IPS-NIHi7 (cell line): ENCODE data around the gene SDK1.
A peak's percentile ranks its signal among the peaks of the same experiment; 100 is the strongest.
"Not testable (repeated sequence)": the region's sequence is repeated elsewhere in the genome, so short reads cannot be mapped to it uniquely, and the experiment has no call there.

ENCODE experiments used
- DNase-seq: peaks from one replicate; pipeline ENCODE4 v3.0.0; 2012; ENCODE audit warnings: mixed read lengths; ENCODE audit errors: extremely low spot score

SDK1 gene

DNA sequence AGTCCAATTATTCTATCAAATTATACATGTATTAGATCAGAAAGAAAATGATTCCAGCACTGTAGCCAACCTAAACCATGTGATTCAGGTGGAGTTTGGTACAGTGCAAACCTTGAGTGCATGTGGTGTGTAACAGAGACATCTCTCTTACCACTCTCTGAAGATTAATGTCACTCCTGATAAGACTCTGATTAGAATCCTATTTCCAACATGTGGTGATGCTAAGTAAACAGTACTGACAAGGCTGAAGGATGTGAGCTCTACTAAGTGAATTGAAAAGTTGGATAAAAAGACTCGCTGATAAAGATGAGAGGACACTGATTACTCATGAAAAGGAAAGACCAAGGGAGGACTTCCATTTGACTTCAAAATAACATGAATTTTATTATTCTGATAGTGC lies 232.0 kb downstream of the SDK1 start:
- no peak for DNase-seq

DNA sequence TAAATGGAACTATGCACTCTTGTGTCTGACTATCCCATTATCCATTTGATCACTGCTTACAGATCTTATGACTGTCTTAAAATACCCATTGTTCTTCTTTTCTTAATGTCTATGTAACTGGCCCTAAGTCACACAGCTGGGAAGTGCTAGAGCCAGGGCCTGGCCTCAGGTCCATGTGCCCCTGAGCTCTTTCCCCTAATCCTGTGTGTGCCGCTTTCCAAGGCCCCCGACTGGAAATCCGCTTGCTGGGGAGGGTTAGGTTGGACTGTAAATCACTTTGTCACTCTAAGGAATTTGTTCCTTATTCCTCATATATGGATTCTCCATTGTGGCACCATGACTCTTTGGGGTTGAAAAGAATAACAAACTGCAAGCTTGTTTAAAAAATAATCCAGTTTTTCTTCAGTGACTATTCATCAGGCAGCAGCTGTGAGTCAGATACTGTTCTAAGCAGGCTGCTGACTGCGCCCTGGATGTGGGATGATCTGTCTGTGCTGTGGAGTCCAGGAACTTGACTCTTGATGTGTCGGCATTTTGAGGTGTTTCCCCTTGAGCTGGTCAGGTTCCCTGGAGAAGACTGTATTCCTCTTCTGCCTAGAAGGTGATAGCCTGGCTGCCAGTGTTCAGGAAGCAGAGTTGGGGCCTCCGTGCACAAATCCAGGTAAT lies 236.3 kb downstream of the SDK1 start:
- DNase-seq: no peak

GRCh38 chr7:3538041-3538440 lies 237.0 kb downstream of the SDK1 start:
- no peak for DNase-seq

GRCh38 chr7:3540456-3541220 lies 239.6 kb downstream of the SDK1 start:
- DNase-seq: no peak

DNA sequence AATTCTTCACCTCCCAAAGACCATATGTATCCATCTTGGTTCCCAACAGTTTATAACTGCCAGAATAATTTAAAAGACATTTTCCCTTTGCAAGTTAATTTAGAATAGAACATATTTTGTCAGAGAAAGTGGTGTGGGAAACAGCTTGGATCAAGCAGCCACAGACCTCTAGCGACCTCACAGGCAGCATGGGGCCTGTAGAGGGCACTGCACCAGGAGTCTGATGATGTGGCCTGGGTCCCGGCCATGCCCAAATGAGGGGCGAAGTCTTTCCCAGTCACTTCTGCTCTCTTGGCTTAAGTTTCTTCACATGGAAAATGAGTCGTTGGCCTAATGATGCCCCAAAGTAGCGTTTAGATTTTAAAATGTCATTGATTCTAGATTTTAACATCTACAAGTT lies 243.2 kb downstream of the SDK1 start:
- DNase-seq: peak; percentile 65

- DNase-seq: peak; percentile 29
These were observed 247.8 kb downstream of the SDK1 start for GRCh38 chr7:3548815-3549214.

DNA sequence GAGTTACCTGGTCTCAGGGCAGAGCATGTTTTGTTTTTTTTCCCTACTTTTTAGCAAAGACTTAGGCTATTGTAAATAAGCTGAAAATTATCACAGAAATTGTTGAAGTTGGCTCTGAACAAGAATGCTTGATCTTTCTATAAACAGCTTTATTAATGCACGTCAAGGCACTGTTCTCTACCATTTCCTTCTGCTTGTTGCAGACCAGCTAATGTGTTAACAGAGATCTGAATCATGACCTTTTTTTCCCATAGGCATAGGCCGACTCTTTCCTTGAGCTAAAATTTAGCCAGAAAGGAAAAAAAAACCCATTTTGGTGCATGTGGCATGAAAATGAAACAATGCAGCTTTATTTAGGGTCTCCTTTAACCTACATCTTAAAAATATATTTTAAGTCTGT lies 248.5 kb downstream of the SDK1 start:
- DNase-seq: no peak

DNA sequence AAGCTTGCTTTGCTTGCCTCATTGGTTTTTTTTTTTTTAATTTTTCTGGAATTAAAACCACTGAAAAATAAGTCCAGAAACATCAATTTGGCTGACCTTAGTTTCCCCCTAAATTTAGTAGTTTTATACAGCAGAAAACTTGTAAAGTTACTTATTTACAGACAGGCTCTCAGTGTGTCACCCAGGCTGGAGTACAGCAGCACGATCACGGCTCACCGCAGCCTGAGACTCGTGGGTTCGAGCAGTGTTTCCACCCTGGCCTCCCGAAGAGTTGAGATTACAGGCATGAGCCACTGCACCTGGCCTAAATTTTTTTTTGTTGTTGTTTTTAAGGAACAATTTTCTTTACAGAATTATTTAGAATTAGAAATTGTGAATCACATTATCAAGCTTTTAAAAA lies 250.5 kb downstream of the SDK1 start:
- DNase-seq: no peak

DNA sequence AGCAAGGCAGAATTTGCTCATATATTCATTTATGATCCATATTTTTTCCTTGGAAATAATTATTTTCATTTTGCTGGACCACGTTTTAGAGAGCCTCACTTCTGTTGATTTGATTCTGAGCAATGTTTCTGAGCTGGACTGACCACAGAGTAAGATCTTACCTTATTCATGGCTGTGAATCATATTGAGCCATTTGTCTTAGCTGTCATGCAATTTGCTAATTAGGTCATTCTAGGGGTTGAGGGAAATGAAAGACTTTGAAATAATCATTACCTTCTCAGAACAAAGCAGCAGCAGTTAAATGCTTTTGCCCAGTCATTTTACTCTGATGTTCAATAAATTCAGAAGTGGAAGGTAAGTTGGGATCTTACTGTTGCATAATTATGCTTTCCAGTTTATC lies 251.4 kb downstream of the SDK1 start:
- DNase-seq: no peak

- DNase-seq: no peak
These were observed 257.3 kb downstream of the SDK1 start for GRCh38 chr7:3558400-3558799.

DNA sequence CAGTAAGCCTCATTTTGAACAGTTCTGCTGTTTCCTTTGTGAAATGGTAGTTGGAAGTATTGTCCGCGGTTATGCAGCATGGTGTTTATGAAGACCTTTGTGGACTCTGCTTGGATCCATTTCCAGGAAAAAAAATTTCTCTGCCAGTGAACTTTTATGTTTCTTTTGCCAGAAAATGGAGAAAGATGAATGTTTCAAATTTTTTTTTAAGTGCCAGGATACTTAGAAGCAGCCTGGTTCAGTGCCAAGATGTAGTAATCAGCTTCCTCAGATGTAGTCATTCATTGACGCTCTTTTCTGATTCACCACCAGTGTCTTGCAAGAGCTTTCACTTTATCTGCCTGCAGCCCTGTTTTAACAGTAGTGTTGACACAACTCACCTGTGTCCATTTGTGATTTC lies 258.2 kb downstream of the SDK1 start:
- no peak for DNase-seq

DNA sequence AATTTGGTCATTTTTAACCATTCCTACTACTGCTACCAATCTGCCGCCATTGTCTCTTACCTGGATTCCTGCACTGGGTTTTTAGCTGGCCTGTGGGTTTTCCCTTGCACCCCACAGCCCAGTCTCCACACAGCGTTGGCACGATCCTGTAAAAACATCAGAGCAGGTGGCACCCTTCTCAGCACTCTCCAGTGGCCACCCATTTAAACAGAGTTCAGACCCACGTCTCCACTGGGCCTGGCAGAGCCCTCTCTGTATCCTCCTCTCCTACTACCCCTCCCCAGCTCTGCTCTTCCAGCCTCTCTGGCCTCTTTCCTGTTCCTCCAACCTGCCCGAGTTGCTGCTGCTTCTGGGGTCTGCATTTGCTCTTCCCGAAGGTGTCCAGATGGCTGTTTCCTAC lies 259.4 kb downstream of the SDK1 start:
- no peak for DNase-seq

DNA sequence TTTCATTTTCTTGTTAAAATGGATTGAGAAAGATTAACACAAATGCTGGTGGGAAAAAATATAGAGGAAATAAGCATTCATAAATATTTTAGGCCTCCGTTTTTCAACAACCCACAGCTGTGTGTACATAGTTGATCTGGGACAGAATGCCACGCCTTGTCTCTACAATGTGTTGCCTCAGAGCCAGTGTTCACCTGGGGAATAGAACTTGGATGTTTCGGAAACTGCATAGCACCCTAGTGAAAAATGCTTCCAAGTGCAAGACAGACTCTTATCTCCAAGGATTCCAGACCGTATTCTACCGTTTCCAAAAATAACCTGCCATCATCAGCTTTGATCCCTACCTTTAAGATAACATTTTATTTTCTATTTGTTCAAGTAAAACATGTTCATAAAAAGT lies 260.9 kb downstream of the SDK1 start:
- no peak for DNase-seq

GRCh38 chr7:3564231-3564630 lies 263.2 kb downstream of the SDK1 start:
- no peak for DNase-seq

GRCh38 chr7:3568516-3568915 lies 267.5 kb downstream of the SDK1 start:
- no peak for DNase-seq

- no peak for DNase-seq
These were observed 268.6 kb downstream of the SDK1 start for GRCh38 chr7:3569643-3570042.

DNA sequence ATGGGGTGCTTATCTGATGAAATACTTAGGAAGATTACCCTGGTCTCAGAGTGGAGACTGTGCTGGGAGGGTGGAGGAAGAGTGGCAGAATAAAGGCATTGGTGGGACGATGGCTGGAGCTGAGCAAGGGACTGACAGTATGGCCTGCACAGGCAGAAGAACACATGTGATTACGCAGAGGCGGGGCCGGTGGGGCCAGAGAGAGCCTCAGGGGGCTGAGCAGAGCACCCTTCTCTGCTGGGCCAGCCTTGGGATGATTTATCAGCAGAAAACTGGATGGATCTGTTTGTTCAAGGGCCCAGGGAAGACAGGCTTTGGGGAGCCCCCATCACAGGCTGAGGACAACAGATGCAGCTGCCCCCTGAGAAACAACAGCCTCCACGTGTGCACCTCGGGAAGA lies 272.1 kb downstream of the SDK1 start:
- DNase-seq: no peak

GRCh38 chr7:3574386-3574785 lies 273.3 kb downstream of the SDK1 start:
- no peak for DNase-seq

- no peak for DNase-seq
These were observed 274.9 kb downstream of the SDK1 start for GRCh38 chr7:3575753-3576531.

DNA sequence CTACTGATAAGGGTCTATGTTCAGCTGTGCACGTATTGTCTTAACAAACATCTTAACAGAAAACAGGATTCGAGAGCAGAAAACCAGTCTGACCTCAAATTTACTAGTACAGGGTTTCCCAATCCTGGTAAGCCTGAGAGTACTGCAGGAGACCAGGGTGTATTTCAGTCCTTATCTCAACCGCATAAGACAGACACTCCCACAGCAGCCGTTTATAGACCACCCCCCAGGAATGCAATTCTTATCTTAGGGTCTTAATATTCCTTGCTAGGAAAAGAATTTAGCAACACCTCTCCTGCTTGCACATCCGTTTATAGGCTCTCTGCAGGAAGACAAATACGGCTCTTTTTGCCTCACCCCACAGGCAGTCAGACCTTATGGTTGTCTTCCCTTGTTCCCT lies 277.3 kb downstream of the SDK1 start:
- DNase-seq: no peak

DNA sequence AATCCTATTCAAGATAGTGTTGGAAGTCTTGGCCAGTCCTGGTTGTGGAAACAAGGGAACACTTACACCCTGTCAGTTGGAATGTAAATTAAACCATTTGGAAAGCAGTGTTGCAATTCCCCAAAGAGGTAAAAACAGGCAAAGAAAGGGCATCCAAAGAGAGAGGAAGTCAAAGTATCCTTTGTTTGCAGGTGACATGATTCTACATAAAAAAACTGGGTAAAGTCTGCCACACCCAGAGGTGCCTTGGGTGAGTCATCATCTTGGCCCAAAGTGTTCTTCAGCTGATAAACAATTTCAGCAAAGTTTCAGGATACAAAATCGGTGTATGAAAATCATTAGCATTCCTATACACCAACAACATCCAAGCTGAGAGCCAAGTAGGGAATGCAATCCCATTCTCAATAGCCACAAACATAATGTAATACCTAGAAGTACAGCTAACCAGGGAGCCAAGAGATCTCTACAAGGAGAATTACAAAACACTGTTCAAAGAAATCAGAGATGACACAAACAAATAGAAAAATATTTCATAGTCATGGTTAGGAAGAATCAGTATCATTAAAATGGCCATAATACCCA lies 278.7 kb downstream of the SDK1 start:
- DNase-seq: no peak

DNA sequence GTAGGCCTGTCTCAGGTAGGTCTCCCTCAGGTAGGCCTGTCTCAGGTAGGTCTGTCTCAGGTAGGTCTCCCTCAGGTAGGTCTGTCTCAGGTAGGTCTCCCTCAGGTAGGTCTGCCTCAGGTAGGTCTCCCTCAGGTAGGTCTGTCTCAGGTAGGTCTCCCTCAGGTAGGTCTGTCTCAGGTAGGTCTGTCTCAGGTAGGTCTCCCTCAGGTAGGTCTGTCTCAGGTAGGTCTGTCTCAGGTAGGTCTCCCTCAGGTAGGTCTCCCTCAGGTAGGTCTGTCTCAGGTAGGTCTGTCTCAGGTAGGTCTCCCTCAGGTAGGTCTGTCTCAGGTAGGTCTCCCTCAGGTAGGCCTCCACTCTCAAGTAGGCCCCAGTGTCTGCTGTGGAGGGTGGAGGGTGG lies 281.1 kb downstream of the SDK1 start:
- not testable (repeated sequence) for DNase-seq
